Measurements from ENCODE around the gene NEBL. TPM values are rescaled to one million over a fixed set of nuclear protein-coding genes. Genes with fewer than 3 reads are reported as not detected.

The NEBL gene
- total RNA-seq, 1 experiment from 2014 or later = 13.0 TPM

DNA sequence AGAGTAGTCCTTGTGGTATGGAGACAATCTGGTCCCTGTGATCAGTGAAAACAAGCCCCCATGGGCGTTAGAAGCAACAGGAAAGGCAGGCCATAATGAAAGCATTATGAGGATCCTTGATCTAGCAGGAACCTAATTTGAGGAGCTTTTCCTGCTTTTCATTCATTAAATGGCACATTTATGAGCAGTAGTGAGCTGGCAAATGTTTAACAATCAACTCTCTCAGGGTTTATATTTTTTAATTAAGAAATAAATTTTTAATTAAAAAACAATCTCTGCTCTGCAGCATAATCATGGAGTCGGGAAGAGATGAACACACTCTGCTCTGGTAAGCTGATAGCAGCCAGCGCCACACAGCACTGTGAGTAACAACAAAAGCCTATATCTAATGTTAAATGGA lies 11.3 kb upstream of the NEBL start:
- no peak for DNase-seq (ENCODE audit: extremely low read depth, low read depth)

DNA sequence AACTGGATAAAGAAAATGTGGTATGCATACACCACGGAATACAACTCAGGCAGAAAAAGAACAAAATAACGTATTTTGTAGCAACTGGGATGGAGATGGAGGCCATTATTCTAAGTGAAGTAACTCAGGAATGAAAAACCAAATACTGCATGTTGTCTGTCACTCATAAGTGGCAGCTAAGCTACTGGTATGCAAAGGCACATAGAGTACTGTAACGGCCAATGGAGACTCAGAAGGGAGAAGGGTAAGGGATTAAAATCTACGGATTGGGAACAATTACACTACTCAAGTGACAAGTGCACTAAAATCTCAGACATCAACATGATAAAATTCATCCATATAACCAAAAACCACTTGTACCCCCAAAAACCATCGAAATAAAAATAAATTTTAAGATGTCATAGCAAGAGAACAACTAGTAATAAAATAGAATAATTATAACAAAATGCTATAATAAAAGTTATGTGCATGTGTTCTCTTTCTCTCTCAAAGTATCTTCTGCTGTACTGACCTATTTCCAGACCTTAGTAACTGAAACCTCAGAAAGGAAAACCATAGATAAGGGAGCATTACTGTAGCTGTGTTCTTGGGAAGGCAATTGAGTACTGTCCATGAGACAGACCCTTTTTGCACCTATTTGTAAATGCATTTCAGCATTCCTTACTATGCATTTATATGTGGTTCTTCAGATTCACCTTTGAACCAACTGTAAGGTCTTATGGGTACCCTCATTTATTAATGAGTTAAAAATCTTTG lies 6.7 kb upstream of the NEBL start:
- no peak for DNase-seq (ENCODE audit: extremely low read depth, low read depth)

DNA sequence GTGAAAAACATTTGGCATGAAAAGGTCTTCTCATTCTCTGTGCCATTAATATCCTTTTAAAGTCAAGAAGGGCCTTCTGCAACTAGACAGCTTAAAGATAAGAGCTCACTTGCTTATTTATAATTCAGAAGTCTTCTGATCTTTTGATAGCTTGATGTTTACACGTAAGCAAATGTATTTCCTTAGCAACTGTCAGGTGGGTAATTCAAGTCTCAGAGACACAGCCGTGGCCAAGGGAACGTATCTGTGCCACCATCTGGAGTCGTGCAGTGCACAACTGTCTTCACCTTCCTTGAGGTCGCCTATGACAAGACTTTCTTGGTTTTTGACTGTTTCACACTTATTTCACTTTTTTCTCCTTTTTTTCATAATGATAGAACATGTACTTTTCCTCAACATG lies 4.0 kb upstream of the NEBL start:
- no peak for DNase-seq (ENCODE audit: extremely low read depth, low read depth)

DNA sequence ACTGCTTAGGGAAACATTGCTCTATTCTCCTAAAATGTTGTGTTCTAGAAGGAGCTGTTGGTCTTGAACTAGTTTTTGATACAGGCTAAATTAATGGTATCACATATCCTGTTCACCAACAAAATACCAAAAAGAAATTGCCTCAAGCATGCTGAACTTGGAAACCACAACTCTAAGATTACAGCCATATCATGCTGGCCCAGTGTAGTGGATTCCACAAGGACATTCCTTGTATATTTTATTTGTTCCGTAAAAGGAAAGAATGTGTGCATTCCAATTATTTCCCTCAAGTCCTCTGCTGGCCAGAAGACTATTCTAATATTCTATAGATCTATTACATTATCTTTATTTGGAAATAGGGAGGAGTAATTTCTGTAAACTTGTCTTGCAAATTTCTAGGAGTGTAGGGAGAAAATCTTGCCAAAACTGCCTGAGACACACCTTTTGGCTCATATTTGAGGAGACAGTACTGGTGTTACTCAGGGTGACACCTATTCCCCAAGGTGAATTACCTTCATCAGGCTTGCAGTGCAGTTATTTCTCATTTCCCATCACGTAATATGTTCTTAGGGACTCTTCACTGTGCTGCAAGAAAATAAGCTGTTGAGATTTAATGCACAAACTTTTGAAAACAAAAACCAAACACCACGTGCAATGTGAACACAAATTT lies 1.9 kb upstream of the NEBL start:
- no peak for DNase-seq (ENCODE audit: extremely low read depth, low read depth)

DNA sequence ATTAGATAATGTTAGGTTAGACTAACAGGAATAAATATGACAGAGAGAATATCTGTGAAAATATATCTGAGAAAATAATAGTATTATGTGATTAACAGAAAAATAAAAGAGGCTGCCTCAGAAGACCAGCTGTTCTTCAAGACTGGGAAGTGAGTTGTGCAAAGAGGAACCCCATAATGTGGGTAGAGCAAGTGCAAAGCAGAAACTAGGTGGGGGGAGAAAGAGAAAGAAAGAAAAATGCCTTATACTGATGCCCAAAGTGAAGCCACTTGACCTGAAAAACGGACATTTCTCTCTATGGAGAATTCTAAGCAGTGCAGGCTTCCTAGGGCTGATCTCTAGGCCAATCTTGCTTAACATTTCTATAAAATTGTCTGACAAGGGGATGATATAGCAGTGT lies 3.8 kb downstream of the NEBL start:
- DNase-seq (ENCODE audit: extremely low read depth, low read depth) = no peak

DNA sequence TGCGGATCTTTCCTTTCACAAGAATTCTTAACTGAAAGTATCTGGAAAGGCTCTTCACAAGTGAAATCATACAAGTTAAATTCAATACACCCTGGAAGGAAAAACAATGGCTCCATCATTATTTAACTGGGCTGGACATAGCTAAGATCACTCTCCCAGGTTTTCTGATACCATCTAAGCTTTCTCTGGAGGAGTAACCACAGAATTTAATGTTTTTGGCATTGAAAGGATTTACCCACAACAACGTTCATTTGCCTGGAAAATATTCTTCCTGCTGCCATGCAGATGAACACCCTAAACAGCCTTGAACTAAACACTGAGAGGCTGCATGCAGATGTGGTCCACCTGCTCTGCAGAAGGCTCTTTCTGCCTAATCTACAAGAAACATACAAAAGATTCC lies 4.3 kb downstream of the NEBL start:
- no peak for DNase-seq (ENCODE audit: extremely low read depth, low read depth)

DNA sequence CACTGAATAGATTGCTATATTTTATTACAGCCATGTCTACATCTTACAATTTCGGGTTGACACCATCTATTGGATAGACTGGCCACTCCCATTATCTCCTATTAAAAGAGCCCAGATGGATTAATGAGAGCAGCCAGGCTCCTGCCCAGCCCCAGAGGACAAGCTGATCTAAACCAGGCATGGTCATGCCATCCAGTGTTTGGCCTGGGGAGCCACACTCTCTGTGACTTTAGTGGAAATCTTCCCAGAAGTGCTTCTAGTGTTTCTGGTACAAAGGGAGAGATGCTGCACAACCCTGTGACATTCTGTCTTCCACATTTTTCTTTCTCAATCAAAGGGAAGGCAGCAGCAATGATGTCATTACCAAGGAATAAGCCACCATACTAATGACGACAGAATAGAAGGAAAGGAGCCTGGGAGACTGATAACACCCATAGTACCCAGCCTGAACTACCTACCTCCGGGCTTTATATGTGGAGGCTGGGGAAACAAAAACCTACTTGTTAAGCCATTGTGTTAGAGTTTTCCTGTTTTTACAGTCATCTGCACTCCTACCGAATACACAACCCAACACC lies 5.0 kb downstream of the NEBL start:
- DNase-seq (ENCODE audit: extremely low read depth, low read depth) = no peak

DNA sequence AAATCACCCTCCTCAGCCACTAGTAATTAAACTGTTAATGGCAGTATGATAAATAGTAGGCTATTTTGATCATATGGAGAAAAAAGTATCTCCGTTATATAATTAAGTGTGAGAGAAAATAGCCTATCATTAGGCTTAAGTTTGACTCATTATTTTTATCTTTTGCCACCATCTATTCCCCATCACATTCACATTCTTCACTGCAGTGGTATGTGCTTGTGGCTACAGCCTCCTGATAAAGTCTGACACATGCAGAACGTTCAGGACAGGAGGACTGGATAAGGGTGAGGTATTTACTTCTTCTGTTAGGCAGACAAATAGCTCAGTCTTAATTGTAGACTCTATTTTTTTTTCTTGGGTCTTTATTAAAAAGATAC lies 5.8 kb downstream of the NEBL start:
- no peak for DNase-seq (ENCODE audit: extremely low read depth, low read depth)

DNA sequence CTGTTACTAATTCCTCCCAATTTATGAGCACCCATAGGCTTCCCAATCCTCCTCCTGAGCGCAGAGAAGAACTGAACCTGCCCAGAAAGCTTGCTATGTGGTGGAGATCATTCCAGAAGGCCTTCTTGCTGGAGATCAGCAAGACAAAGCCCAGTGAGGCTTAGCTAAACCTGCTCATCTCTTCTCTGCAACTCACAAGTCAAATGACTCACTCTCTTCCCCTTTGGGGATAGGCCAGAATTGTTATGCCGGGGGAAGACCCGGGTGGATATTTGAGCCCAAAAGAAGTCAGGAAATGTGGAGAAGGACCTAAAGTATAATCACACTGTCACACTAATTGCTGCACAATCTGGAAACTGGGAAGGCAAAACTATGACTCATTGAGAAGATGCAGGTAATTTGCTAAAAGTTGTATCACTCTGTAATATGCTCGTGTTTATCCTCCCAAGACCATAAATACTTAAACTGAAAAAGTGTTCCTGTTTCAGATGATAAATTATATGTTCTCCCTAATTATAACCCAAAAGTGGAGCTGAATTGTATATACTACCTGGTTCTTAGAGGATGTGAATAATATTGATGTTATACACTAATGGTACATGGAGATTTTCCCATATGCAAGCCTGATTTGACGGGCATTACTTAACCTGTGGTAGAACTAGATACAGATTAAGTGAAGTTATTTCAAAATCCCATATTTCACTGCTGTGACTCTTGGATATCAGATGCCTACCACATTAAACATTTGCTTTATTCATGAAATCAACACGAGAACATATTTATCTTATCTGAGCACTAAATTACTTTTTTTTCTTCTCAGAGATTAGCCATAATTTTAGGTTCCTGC lies 6.4 kb downstream of the NEBL start:
- no peak for DNase-seq (ENCODE audit: extremely low read depth, low read depth)

DNA sequence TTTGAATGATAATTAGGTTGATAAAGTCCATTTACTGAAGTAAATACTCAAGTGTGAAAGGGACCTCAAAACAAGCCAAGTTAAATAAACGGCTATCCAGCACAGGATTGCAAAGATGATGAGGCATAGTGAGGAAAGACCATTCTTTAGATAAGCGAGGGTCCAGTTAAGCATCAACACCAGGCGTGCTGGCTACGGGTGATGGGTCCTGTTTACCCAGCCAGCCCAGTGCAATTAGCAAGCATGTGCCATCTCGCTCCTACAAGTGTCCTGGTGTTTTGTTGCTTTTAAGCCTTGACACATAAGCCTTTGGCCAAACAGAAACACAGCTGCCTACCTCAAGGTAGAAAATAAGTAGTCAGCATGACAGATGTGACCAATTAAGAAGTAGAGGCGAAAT lies 7.1 kb downstream of the NEBL start:
- peak; percentile 21 for DNase-seq (ENCODE audit: extremely low read depth, low read depth)

DNA sequence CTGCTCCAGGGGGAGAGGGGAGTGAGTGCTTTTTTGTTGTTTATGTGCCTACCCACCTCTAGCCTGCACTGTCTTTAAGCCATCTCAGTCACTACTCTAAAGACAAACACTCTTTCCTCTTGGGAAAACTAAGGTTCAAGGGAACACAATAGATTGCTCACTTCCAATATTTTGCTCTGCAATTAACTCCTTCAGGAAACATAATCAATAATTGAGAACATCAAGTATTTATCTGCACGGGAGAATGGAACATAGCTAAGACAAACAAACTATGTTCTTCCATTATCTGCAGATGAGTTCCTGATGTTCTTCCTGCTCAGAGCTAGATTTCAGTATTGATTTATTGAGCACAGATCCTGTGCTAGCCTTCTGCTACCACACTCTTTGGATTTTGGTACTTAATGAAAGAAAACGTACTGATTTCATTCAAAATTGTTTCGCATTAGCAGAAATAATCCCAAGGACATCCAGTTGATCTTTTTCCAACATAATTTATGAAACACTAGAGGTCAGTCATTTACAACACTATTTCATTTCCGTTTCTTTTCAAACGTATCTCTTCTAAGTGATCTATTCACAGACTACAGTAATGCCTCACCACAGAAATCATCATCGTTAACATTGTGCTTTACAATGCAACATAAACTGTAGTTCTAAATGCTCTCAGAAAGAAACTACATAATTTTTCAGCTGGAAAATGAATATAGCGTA lies 8.3 kb downstream of the NEBL start:
- no peak for DNase-seq (ENCODE audit: extremely low read depth, low read depth)

DNA sequence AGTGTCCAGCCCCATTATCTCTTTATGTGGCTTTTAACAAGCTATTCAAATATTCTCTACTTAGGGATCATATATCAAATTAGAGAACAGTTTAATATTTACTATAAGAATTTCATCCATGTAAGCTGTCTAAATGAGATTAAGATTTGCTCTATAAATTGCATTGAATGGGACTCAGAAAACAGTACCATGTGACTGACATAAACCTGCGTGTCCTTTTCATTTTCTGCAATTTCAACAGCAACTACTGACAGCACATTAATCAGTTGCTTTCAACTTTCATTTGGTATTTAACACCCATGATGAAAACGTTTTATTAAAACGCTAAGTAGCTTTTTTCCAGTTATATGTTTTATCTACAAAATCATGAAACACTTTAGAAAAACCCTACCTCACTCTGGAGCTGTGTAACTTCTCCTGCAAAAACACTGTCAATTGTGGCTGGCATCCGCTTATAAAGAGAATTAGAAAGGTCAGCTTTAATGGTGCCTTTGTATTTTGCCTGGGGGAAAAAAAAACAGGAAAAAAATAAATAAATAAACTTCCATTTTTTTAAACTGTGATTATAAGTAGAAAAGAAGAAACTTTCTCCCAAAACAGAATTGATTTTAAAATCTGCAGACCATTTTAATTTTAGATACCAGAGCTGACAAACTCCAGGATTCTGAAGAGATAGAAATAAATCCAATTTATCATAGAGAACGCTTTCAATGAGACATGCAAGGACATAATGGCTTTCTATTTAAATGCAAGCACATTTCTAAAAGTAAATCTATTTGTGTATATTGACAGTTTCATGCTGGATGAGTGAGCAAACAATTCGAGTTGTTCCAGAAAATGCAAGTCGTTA lies 9.2 kb downstream of the NEBL start:
- no peak for DNase-seq (ENCODE audit: extremely low read depth, low read depth)

DNA sequence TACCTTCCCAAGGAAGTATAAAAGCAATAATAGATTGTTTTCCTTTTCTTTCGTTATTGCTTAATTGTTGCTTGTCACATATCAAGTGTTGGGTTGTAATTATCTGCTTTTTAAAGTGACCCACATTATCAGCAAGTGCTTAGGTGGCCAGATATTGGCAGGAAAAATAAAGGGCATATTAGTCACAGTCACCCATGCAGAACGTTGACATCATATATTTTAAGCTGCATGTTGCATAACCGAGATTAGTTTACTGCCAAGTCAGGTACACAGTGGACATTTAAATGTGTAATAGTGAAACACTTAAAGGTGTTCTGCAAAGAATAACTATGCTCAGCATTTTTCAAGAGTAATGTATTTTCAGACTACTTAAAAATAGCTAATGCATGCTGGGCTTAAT lies 11.4 kb downstream of the NEBL start:
- peak; percentile 19 for DNase-seq (ENCODE audit: extremely low read depth, low read depth)

DNA sequence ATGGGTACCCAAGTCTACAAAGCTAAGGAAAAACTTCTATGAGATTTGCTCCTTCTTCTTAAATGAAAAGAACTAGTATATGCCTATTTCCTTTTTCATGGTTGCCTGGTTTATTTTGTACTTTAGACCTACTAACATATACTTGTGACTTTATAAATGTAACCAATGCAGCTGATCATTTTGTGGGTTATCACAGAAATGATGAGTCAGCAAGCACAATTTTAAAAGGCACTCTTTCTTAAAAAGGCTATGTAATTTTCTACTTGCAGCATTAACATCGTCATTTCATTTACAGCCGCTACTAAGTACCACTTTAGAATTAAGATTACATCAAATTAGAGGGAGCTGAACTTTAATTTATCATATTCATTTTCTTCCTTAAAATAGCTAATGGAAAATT lies 13.6 kb downstream of the NEBL start:
- DNase-seq (ENCODE audit: extremely low read depth, low read depth) = no peak

DNA sequence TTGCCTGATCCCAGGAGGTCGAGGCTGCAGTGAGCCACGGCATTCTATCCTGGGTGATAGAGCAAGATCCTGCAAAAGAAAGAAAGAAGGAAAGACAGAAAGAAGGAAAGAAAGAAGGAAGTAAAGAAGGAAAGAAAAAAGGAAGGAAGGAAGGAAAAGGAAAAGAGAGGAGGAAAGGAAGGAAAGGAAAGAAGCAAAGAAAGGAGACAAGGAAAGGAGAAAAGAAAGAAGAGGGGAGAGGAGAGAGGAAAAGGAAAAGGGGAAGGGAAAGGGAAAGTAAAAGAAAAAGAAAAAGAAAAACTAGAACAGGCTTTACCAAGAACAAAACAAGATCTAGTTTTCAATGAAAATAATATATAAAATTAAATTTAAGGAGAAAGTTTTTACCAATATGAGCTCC lies 15.0 kb downstream of the NEBL start:
- no peak for DNase-seq (ENCODE audit: extremely low read depth, low read depth)

DNA sequence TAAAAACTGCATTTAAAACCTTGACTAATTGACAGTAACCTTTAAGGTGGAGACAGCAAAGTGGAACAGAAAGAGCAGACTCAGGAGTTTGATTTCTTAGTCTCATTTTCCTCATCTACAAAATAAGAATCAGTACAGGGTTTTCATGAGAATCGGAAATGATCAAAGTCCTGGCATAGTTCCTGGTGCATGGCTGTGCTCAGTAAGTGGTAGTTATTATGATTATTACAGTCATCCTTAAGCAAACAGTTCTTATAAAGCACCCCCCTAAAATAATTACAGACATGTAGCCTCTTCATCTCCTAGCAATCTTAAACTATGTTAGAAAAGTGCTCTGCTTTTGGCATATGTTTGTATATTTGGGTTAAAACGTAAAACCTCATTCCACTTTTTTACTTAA lies 18.0 kb downstream of the NEBL start:
- DNase-seq (ENCODE audit: extremely low read depth, low read depth) = no peak

DNA sequence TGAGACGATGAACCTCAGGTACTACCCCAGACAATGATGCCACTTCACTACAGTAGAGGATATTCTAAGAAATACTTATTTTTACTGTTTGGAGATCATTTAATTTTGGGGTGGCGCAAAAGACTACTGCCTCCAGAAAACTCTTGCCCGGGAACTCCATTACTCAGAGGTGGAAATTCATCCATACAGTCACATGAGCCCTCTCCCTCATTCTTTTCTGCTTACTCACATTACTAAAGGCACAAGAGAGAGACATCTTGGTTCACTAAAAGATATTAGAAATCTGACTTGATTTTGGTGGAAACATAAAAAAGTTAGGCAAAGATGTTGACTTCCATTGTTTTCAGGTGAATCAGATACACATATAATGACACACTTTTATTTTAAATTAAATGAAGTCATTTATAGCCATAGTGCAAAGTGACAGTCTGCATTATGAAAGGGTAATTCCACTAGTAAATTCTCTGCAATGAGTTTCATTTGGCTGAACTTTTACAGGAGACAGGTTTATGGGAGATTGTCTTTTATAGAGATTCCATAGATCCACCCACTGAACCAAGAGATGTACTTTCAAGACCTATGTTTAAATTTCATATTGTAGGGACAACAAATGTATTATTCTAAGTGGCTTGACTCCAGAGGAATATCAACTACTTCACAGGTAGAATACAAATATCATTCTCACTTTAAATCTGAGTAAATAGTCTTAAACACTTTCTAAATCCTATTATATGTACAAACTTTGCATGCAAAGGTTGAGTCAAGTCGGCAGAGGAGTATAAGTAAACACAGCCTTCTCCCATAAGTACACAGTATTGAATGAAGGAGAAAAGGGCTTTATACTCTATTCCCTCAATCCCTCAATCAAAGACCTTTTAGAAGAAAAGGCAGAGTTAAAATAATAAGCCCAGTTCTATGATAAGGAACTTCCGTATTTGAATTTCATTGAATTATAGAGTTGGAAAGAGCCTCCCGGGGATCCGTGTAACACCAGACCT lies 18.8 kb downstream of the NEBL start:
- DNase-seq (ENCODE audit: extremely low read depth, low read depth) = no peak

DNA sequence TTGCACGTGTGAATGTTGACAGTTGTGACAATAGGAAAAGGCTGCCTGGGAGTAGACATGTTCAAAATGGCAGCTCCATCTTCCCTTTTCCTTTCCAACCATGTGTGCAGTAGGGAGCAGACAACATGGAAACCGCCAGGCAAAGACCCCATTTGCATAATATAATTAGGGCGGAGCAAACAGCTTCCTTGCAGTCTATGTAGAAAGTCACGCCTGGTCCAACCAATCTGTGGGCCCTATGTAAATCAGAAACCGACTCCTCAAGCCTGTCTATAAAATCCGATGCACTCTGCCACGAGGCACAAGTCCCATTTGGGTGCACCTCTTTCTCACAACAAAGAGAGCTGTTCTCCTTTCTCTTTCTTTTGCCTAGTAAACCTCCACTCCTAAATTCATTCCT lies 19.6 kb downstream of the NEBL start:
- no peak for DNase-seq (ENCODE audit: extremely low read depth, low read depth)

DNA sequence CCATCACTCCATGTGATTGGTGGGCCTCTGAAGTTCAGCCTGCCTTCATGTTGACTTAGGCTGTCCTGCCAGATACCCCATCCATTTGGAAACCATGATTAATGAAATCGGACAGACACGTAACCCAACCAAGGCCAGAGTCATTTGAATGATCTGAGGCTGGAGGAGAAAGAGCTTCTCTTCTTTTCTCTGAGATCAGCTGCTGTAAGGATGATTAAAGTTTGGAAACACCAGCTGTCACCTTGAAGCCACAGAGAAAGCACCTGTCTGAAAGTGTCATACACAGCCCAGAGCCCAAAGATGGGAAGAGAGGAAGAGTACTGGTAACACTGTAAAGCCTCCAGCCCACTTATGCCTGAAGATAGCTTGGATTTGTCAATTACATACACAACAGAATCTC lies 22.9 kb downstream of the NEBL start:
- DNase-seq (ENCODE audit: extremely low read depth, low read depth) = no peak
